GM18519 (cell line): ENCODE results near the gene CR1.
"Not testable (repeated sequence)": the region's sequence is repeated elsewhere in the genome, so short reads cannot be mapped to it uniquely, and the experiment has no call there.

Experiments used
- ATAC-seq: cut with Tn5 transposase; IDR thresholded peaks from one replicate; pipeline ENCODE4 v1.9.1; 2021; ENCODE audit warnings: mild to moderate bottlenecking, moderate library complexity; ENCODE audit not compliant: unreplicated experiment, low FRiP score

CR1 gene

GRCh38 chr1:207495801-207496792, at the start of gene CR1:
TSS of gene CR1 (plus strand) at chr1:207496157. CDS start at chr1:207496268, 111 bp downstream.
- no peak for ATAC-seq

GRCh38 chr1:207453710-207454045, 42.3 kb upstream of the CR1 start:
- ATAC-seq, result no peak

GRCh38 chr1:207454046-207454964, 41.7 kb upstream of the CR1 start, which contains the start of gene CR2:
TSS of gene CR2 (plus strand) at chr1:207454328. CDS start at chr1:207454419, 91 bp downstream.
- ATAC-seq, result peak; percentile 60

- ATAC-seq, result no peak
Observed at GRCh38 chr1:207455183-207455754, 40.7 kb upstream of the CR1 start.

GRCh38 chr1:207458414-207458813, 37.5 kb upstream of the CR1 start:
- no peak for ATAC-seq

- no peak for ATAC-seq
Observed at GRCh38 chr1:207459008-207459407, 36.9 kb upstream of the CR1 start.

- ATAC-seq, result no peak
Observed at GRCh38 chr1:207461649-207462048, 34.3 kb upstream of the CR1 start.

- ATAC-seq, result no peak
Observed at GRCh38 chr1:207462535-207462934, 33.4 kb upstream of the CR1 start.

- ATAC-seq, result no peak
Observed at GRCh38 chr1:207463021-207463420, 32.9 kb upstream of the CR1 start.

- ATAC-seq, result no peak
Observed at GRCh38 chr1:207463571-207463970, 32.4 kb upstream of the CR1 start.

GRCh38 chr1:207470927-207471326, 25.0 kb upstream of the CR1 start:
- ATAC-seq, result no peak

- no peak for ATAC-seq
Observed at GRCh38 chr1:207474210-207474609, 21.7 kb upstream of the CR1 start.

- ATAC-seq, result no peak
Observed at GRCh38 chr1:207486198-207486597, 9.8 kb upstream of the CR1 start.

GRCh38 chr1:207487636-207488035, 8.3 kb upstream of the CR1 start:
- no peak for ATAC-seq

GRCh38 chr1:207493212-207493611, 2.7 kb upstream of the CR1 start:
- no peak for ATAC-seq

GRCh38 chr1:207494171-207494570, 1.8 kb upstream of the CR1 start:
- ATAC-seq, result no peak

GRCh38 chr1:207495281-207495680, 676 bp upstream of the CR1 start:
- not testable (repeated sequence) for ATAC-seq

- no peak for ATAC-seq
Observed at GRCh38 chr1:207497941-207498340, 2.0 kb downstream of the CR1 start.

- no peak for ATAC-seq
Observed at GRCh38 chr1:207499573-207499972, 3.6 kb downstream of the CR1 start.

GRCh38 chr1:207500306-207500705, 4.3 kb downstream of the CR1 start:
- no peak for ATAC-seq

- ATAC-seq, result no peak
Observed at GRCh38 chr1:207501071-207501470, 5.1 kb downstream of the CR1 start.
